Stimulated activated CD8-positive, alpha-beta memory T cell treated with anti-CD3 and anti-CD28 coated beads, Interleukin-15, amount 100 ng/mL, for 4 hours (primary cell): Measurements from ENCODE around the gene UGP2.
"Not testable (repeated sequence)": the region's sequence is repeated elsewhere in the genome, so short reads cannot be mapped to it uniquely, and the experiment has no call there.

Experiments
- DNase-seq, 2 donors: peaks; one replicate each; pipeline ENCODE4 v3.0.0-alpha.2; 2020; ENCODE audit warnings: low read depth in 2 of 2

The UGP2 gene

GRCh38 chr2:63841254-63842022 is at the start of gene UGP2:
Gene UGP2 (plus strand): TSS chr2:63841896. CDS start chr2:63842186, 290 bp downstream.
- peak; percentile 66 to 70 for DNase-seq

GRCh38 chr2:63792530-63792929 is 49.2 kb upstream of the UGP2 start:
- DNase-seq = no peak

DNA sequence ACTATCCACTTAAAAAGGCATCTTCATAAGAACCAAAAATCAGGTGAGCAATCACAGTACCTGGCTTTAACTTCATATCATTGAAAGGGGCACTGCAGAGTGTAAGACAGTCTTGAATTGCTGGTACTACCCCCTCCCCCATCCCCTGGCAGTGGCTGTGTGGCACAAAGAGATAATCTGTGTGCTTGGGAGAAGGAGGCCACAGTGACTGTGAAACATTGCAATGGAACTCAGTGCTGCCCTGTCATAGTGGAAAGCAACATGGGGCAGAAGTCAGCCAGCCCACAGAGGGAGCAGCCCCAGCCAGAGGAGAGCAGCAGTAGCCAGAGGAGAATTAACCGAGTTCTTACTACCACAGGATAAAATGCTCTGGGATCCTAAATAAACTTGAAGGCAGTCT is 45.3 kb upstream of the UGP2 start:
- no peak for DNase-seq

DNA sequence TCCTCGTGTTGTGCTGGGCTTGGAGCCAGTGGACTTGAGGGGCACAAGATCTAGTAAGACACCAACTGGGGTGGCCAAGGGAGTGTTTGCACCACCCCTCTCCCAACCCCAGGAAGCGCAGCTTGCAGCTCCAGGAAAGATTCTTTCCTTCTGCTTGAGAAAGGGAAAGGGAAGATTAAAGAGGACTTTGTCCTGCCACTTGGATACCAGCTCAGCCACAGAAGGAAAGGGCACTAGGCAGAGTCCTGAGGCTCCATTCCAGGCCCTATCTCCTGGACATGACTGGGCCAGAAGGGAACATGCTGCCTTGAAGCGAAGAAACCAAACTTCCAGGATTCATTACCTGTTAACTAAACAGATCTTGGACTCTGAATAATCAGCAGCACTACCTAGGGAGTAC is 44.9 kb upstream of the UGP2 start:
- no peak for DNase-seq

DNA sequence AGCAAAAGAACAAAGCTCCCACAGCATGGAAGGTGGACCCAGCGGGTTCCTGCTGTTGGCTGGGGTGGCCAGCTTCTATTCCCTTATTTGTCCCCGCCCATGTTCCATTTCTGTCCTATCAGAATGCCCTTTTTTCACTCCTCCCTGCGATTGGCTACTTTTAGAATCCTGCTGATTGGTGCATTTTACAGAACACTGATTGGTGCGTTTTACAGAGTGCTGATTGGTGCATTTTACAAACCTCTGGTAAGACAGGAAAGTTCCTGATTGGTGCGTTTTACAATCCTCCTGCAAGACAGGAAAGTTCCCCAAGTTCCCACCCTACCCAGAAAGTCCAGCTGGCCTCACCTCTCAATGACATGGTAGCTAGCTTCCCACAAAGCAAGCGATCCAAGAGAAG is 40.2 kb upstream of the UGP2 start:
- DNase-seq = no peak

DNA sequence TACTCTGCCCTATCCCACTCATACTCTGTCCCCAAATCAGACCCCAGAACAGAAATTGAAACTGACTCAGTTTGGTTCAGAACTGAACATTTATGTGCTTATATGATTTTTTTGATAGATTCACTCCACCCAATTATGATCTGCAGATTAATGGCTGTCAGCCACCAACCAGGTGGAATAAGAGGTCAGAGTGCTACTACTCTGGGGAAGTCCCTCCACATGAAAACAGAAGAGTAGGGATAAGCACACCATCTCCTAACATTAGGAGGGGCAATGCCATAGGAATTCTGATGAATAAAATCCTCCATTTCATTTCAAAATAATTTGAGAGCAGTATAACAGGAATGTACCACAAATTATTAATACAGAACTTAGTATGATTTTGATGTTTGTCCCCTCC is 36.3 kb upstream of the UGP2 start:
- DNase-seq = no peak

GRCh38 chr2:63808036-63808435 is 33.7 kb upstream of the UGP2 start:
- not testable (repeated sequence) for DNase-seq

GRCh38 chr2:63808911-63809310 is 32.8 kb upstream of the UGP2 start:
- DNase-seq = not testable (repeated sequence)

- DNase-seq = no peak
Observed at GRCh38 chr2:63811063-63811462, 30.6 kb upstream of the UGP2 start.

- DNase-seq = not testable (repeated sequence)
Observed at GRCh38 chr2:63811870-63812269, 29.8 kb upstream of the UGP2 start.

- DNase-seq = no peak
Observed at GRCh38 chr2:63814114-63814513, 27.6 kb upstream of the UGP2 start.

GRCh38 chr2:63817382-63817781 is 24.3 kb upstream of the UGP2 start:
- no peak for DNase-seq

GRCh38 chr2:63818271-63818670 is 23.4 kb upstream of the UGP2 start:
- no peak for DNase-seq

GRCh38 chr2:63819256-63819655 is 22.4 kb upstream of the UGP2 start:
- no peak for DNase-seq

DNA sequence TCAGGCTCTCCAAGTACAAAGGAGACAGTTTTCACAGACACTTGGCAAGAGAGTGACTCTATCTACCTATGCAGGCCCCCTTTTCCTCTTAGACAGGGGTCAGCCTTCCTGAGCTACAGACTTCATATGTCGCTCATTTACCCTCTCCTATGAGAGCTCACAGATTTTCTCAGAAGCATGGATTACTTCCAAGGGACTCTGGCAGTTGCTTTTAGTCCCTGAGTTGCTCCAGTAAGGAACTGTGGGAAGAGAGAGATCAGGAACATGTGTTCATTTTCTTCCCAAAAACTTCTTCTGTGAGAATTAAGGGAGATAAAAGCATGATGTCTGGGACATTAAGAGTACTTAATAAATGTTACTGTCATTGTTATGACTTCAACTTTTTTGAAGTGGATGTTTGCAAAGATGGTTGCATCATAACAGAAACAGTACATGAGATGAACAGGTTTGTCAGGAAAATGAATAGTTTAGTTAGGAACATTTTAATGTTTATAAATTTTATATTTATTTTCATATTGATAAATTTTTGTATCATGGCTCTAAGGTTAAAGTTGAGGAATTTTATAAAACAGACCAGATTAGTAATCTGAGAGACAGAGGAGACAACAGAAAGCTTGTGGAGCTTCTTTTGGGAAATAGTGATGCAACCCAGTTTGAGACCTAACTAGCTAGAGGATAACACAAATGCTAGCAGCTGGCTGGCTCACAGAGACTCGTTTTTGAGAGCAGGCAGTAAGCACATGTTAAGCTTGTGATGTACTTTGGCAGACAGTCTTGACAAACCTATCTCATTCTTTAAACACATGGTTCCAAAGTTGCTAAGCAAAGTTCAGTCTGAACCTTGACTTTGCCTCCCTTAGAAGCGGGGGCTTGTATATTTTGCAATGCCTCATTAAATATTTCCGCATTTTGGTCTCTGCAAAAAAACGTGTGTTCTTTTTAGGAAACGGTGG is 21.7 kb upstream of the UGP2 start:
- DNase-seq = no peak

- no peak for DNase-seq
Observed at GRCh38 chr2:63820969-63821368, 20.7 kb upstream of the UGP2 start.

- DNase-seq = no peak
Observed at GRCh38 chr2:63821396-63821795, 20.3 kb upstream of the UGP2 start.

DNA sequence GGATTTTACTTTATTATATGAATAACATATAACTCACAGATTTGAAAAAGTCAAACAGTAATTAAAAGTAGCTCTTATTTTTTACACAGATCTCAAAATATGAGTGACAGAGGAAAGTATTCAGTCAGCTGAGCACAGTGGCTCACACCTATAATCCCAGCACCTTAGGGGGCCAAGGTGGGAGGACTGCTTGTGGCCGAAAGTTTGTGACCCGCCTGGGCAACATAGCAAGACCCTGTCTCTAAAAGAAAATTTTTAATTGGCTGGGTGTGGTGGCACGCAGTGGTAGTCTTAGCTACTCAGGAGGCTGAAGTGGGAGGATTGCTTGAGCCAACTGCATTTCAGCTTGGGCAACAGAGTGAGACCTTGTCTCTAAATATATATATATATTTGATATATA is 19.2 kb upstream of the UGP2 start:
- DNase-seq = no peak

DNA sequence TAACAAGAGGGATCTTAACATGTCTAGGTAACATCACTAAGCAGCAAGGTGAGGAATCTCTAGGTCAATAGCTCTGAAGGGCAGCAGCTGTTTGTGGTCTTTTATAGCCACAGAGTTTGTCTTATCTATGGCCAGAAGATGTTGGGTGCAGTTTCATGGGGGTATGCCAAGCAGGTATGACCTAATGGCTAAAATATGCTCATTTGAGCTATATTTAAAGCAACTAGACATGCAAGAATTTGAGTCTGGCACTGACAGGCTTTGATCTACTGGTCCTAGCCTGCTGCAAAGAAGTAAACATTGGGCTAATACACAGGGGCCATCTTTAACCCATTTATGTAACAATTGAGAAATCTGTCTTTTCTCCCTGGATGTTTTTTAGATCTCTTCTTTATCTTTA is 13.9 kb upstream of the UGP2 start:
- no peak for DNase-seq

DNA sequence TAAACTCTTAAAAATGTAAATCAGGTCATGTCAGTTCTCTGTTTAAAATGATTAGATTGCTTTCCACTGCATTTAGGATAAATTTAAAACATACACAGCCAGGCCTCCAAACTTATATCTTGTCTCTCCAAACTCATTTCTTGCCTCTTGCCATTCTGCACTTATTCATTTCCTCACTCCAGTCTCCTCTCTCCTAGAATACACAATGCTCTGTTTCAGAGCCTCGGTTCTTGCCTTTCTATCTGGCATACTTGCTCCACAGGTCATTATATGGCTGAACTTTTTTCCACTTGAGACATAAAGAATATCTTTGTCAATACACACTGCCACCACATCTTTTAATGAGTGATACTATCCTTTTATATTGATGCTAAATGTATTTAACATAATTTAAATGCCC is 10.5 kb upstream of the UGP2 start:
- no peak for DNase-seq

DNA sequence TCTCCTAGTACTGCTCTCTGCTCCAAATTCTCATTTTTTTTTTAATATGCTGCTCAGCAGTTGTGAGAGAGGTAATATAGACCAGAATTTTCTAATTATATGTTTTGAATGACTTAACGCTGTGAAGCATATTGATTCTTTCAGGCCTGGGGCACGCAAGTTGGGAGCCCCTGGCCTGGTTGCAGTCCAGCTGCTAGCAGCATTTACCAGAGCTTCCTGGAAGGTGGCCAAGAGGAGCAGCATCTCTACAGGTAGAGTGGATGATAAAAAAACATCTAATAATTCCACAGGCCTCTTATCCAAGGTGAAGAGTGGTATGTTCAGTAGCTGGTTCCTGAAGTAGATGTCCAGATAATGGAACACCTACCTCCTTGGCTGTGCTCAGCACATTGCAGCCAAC is 7.3 kb upstream of the UGP2 start:
- DNase-seq = no peak

- DNase-seq = no peak
Observed at GRCh38 chr2:63837036-63837594, 4.6 kb upstream of the UGP2 start.
